Astrocyte of the spinal cord (primary cell): ENCODE data around the gene KIF26B.

Experiments
- DNase-seq: peaks from one replicate; pipeline ENCODE4 v3.0.0; 2011; ENCODE audit warnings: low read depth, low spot score
- H3K4me3 ChIP-seq: 2 replicates; pipeline ENCODE4 v1.5.1; 2011; ENCODE audit warnings: low read depth, mild to moderate bottlenecking, low read length, moderate library complexity
- in situ Hi-C: cut with HindIII; loops from 2 replicates; pipeline ENCODE4 v1.10.0; 2017; ENCODE audit warnings: low sequenced_read_pairs
- TF ChIP-seq, protein P1 (sequence below): IDR thresholded peaks from 2 replicates; pipeline ENCODE4 v1.5.1; 2012; ENCODE audit warnings: low read depth, mild to moderate bottlenecking, low read length, inconsistent platforms

The KIF26B gene

DNA sequence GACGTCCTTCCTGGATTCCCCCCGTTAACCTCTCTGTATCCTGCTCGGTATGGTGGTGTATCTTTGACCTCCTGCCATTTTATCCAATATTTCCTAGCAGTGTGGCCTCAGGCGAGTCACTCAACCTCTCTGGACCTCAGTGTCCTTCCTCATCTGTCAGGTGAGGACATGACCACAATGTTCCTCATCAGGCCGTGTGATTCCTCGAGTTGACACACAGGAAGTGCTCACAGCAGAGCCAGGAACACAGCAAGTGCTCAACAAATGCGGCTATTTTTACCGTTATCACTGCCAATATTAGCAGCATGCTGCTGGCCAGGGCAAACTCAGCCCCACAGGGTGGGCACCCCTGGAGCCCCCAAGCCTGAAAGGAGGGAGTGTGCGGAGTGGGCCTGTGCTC lies 450.2 kb downstream of the KIF26B start:
- TF ChIP-seq, protein P1, sequence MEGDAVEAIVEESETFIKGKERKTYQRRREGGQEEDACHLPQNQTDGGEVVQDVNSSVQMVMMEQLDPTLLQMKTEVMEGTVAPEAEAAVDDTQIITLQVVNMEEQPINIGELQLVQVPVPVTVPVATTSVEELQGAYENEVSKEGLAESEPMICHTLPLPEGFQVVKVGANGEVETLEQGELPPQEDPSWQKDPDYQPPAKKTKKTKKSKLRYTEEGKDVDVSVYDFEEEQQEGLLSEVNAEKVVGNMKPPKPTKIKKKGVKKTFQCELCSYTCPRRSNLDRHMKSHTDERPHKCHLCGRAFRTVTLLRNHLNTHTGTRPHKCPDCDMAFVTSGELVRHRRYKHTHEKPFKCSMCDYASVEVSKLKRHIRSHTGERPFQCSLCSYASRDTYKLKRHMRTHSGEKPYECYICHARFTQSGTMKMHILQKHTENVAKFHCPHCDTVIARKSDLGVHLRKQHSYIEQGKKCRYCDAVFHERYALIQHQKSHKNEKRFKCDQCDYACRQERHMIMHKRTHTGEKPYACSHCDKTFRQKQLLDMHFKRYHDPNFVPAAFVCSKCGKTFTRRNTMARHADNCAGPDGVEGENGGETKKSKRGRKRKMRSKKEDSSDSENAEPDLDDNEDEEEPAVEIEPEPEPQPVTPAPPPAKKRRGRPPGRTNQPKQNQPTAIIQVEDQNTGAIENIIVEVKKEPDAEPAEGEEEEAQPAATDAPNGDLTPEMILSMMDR, result no peak
- H3K4me3 ChIP-seq, result no peak overlapping the region
- peak; percentile 41 for DNase-seq
- in situ Hi-C loops, result no loop called here

DNA sequence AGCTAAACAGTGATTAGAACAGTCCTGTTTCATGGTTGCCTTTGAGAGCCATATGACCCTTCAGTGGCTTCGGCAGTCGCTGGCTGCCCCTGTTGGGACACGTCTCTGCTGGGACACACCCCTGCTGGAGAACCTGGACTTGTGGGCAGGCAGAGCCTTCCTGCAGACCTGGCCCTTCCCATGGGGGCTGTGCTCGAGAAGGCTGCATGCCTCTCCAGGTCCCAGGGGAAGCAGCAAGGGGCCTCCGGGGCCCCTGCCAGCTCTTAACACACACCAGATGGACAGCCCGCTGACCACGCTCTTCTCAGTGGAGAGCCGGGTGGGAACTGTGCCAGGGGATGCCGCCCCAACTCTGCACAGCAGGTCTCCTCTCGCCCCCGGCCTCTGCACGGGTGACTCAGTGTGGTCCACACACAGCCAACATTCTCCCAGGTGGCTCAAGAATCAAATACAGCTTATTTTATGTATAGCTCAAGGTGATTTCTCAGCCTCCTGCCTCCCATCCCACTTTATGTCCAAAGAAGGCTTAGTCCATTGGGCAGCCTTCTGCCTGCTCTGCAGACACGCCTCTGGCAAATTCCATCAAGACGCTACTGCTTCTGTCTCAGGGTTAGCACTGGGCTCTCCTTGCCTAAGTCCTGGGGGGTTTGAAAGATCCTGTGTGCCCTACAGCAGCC lies 450.8 kb downstream of the KIF26B start:
- no peak overlapping the region for H3K4me3 ChIP-seq
- DNase-seq, result peak; percentile 93
- in situ Hi-C loops, result no loop called here
- TF ChIP-seq, protein P1, result no peak

DNA sequence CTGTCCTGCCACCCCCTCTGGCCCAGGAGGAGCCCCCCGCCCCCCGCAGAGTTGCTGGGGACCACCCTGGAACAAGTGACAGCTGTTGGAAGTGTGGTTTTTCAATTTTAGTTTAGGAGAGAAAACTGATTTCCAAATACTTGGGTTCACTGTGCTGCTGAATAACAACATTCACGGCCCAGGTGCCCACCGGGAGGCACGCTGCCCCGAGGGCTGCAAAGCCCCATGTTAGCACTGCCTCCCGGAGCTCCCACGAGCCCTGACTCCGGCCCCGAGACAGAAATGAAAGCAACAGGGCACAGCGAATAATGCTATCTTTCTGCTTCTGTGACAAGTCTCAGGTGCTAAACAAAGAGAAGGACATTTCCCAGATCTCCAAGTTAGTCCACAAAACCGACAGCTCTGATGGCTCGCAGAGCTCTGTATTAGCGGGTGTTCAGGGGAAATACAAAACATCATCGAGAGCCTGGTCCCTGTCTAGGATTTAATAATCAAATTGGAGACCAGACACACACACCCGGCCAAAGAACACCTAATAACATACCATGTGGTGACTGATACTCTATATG lies 451.5 kb downstream of the KIF26B start:
- H3K4me3 ChIP-seq, result no peak overlapping the region
- TF ChIP-seq, protein P1, result no peak
- in situ Hi-C loops, result no loop called here
- DNase-seq, result no peak

DNA sequence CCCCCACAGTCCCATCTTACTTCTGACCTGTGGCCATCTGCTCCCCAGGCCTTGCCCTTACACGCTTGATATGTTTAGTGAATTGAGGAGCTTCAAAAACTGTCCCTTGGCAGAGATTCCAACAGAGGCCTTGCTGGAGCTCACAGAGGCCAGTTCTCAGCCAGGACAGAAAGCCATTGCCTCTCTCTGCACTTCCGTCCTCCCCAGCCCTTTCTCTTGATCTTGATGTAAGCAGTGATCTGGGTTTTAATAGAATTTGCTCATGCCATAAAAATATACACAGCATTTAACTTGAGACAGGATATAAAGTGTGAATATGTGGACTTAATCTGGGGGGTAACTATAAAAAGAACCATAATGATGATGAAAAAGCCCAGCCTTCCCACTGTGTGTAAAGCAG lies 453.5 kb downstream of the KIF26B start:
- TF ChIP-seq, protein P1, result no peak
- in situ Hi-C loops, result no loop called here
- H3K4me3 ChIP-seq, result no peak overlapping the region
- no peak for DNase-seq

DNA sequence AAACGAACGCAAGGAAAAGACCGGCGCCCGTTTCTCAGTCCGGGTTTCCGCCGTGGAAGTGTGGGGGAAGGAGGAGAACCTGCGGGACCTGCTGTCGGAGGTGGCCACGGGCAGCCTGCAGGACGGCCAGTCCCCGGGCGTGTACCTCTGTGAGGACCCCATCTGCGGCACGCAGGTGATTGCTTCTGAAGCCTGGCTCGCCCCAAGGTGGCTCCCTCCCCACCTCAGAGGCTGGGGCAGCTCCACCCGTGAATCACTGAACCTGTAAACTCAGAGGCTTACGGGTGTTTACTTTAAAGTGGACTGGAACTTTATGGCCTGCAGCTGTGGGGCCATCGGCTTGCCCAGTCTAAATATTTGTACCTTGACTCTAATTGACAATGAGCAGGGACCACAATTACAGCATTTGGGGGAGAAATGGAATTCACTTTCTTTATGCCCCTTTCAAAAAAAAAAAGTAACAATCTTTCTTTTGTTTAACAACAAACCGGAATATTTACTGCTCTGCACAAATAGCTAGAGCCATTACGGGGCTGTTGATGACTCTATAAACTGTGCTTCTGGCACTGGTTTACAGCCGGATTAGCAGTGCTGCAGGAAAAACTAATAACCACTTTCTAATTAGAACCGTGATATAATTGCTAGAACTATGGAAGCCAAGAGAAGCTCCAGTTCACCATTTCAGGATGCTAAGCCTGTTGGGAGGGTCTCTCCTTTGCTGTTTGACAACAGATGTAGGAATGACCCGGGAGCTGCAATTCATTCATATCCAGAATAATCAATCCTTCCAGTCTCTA lies 454.8 kb downstream of the KIF26B start:
- TF ChIP-seq, protein P1, result no peak
- H3K4me3 ChIP-seq, result no peak overlapping the region
- no peak for DNase-seq
- in situ Hi-C loops, result no loop called here

DNA sequence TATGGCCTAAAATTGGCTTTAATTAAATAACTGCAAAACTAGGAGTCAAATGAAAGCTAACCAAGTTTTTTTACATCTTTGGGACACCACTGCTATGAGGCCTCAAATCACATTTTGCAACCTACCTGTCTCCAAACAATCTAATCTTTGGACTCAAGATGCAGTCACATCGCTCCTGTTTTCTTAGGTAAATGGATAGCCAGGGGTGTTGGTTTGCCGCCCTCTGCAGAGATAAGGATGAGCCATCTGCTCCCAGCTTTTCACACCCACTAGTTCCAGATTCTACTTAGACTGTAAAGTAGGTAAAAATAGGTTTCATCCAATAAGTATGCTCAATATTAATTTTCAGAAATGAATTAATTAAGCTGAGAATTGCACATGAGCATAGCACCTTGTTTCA lies 456.5 kb downstream of the KIF26B start:
- in situ Hi-C loops, result no loop called here
- TF ChIP-seq, protein P1, result no peak
- no peak for DNase-seq
- no peak overlapping the region for H3K4me3 ChIP-seq
